HG03039 (cell line): ENCODE results near the gene PANK4.

ENCODE experiments used
- ATAC-seq: cut with Tn5 transposase; IDR thresholded peaks from one replicate; pipeline ENCODE4 v1.9.1; 2021; ENCODE audit warnings: mild to moderate bottlenecking, moderate library complexity; ENCODE audit not compliant: unreplicated experiment

Gene PANK4

DNA sequence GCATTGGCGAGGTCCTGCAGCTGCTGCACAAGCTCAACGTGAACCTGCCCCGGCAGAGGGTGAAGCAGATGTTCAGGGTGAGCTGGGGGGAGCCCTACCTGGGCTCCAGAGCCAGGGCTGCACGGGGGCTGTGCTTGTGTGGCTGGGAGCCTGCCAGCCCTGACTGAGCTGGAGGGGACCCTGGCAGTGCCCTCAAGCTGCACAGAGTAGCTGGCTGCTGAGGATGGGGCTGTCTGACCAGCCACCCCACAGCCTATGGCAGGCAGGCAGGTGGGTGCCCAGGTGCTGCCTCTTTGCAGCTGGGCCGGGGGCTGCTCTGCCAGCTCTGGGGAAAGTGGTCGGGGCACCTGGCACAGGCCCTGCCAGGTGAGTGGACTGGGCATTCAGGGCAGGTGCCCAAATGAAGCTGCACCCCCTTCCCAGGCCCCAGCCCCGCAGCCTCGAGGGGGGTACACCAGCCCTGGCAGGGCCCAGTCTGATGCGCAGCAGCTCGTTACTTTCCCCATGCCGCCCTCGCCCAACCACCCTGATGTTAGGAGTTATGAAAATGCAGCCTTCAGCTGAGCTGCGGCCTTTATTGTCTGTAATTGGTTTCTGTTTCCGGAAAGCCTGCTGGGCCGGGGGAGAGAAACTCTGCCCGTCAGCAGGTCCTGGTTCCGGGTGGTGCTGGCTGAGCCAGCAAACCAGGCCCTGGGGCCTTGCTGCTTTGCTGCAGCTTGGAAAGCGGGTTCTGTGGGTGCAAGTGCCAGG, 46.0 kb downstream of the PANK4 start:
- ATAC-seq, result no peak

DNA sequence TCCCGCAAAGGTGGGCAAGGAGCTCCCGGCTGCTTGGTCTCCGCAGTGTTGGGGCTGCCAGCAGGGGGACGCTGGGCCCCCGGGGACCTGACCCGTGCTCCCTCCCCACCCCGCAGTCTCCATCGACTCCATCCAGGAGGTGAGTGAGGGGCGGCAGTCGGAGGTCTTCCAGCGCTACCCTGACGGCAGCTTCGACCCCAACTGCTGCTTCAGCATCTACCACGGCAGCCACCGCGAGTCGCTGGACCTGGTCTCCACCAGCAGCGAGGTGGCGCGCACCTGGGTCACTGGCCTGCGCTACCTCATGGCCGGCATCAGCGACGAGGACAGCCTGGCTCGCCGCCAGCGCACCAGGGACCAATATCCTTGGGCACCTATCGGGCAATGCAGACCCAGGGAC, 46.8 kb downstream of the PANK4 start:
- ATAC-seq, result no peak

DNA sequence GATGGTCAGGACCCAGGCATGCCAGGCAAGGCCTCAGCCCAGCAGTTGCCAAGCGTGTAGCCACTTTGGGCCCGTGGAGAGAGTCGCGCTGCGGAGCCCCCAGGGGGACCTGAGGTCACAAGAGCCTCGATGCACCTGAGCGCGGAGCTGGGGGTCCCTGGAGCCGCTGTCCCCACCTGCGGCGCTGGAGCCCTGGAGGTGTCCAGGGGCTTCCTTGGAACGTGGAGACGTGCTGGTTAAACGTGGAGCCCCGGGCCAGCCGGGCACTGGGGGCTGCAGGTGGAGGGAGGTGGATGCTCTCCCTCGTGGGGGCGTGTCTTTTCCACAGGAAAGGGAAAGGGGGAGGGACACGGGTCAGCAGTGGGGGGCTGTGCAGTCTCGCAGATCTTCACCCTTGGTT, 47.2 kb downstream of the PANK4 start:
- ATAC-seq, result no peak

DNA sequence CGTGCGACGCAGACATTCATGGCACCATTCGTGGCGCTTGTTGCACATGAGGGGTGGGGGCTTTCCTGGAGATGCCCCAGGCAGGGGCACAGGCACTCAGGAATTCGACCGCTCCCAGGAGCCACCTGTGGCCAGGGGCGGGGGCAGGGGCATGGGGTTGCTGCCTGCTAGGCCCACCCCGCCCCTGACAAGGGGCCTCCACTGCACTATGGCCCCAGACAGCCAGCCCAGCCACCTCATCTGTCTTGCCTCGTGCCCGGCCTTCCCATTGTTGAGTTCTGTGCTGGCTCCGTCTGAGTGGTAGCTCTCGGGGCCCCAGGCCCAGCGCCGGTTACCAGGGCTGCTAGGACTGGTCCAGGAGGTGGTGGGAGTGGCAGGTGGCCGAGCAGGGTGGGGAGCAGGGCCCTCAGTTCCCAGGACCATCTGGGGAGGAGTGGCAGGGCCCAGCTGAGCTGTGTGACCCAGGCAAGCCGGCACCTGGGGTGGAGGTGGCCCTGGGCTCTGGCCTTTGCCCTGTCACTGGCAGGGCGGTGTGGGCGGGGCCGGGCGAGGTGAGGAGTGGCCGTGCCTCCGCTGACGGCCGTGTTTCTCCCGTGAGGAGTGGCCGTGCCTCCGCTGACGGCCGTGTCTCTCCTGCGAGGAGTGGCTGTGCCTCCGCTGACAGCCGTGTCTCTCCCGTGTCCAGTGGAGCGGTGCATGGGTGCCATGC, 48.5 kb downstream of the PANK4 start:
- no peak for ATAC-seq

DNA sequence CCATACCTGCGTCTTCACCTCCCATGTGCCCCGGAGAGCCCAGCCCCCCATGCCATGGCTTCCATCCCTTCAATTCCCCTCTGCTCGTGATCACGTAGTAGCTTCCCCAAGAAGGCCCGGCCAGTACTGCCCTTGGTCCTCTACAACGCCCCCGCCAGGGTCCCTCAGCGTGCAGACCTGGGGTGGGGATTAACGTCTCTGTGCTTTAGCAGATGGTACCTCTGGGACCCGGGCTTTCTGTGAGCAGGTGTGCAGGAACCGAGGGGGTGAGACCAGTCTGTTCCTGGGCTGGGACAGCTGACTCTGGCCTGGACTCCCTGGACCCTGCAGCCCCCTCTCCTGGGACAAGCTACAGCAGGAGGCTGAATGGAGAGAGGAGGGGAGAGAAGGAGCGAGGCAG, 49.1 kb downstream of the PANK4 start:
- ATAC-seq, result no peak

DNA sequence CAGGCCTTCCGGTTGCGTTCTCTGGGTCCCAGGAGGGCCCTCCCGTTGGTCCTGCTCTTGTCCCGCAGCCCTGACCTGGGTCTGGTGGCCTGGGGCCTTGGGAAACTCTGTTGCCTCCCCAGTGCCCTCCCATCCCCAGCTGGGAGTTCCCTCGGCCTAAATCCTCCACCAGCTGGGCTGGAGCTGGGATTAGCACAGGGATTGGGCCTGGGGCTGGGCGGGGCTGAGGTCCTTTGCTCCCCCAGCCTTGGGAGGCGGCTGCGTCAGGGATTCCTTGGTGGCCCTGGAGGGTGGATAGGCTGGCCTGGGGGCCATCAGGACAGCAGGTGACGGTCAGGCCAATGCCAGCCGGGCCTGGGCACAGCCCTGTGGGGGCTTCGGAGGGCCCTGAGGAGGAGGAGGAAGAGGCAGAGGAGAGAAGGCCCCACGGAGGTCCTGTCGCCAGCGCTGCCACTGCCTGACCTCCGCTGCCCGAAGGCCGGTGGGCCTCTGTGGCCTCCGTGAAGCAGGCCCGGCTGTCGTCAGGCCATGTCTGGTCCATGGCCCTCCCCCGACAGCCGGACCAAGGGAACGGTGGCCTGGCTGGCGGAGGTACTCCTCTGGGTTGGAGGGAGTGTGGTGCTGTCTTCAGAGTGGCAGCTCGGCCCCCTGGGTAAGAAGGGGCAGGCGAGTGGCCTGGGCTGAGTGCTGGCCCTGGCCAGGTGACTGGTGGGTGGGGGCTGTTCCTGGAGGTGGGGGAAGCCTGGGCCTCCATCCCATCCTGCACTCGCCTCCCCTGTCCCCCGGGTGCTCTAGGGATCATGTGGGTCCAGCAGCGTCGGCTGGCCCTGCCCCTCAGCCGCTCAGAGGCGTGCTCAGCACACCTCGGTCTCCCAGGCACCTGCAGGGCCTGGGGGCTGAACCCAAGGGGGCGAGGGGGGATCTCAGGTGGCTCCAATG, 50.1 kb downstream of the PANK4 start, which contains the start of gene PLCH2:
Gene PLCH2, plus strand, starts transcription at position 229 of the 939 bp plus-strand sequence. Its CDS starts 300 bp downstream, at position 529.
- no peak for ATAC-seq

DNA sequence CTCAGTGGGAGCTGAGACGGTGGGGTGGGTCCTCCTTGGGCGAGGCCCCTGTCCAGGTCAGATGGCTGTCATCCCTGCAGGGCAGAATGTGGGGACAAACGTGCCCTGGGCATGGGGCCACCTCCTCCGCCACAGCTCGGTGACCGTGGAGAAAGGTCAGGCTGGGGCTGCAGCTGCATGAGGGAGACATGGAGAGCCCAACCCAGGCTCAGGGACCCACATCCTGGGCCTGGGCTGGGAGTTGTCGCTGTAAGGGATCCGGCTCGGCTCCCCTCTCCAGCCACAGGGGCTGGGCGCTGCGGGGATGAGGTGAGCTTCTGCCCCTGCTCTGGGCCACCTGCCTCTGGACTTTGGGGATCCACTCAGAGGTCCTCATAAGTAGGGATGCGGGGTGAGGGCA, 50.8 kb downstream of the PANK4 start:
- no peak for ATAC-seq

DNA sequence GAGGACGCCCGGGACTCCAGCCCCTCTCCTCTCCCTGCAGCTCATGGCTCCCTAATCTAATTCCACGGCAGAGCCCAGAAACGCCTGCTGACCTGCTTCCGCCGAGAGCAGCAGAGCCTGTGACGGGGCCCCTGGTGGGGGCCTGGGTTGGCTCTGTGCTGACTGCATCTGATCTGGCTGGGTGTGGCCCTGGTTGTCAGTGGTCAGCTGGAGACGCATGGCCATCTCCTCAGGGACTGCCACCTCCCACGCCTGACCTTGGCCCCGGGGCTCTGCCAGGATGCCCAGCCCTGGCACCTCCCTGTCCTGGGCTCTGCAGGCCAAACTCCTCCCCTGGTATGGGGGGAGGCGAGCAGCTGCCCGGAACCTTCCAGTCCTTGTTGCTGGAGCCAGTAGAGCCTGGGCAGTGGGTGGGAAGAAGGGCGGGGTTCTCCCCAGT, 51.4 kb downstream of the PANK4 start:
- no peak for ATAC-seq

DNA sequence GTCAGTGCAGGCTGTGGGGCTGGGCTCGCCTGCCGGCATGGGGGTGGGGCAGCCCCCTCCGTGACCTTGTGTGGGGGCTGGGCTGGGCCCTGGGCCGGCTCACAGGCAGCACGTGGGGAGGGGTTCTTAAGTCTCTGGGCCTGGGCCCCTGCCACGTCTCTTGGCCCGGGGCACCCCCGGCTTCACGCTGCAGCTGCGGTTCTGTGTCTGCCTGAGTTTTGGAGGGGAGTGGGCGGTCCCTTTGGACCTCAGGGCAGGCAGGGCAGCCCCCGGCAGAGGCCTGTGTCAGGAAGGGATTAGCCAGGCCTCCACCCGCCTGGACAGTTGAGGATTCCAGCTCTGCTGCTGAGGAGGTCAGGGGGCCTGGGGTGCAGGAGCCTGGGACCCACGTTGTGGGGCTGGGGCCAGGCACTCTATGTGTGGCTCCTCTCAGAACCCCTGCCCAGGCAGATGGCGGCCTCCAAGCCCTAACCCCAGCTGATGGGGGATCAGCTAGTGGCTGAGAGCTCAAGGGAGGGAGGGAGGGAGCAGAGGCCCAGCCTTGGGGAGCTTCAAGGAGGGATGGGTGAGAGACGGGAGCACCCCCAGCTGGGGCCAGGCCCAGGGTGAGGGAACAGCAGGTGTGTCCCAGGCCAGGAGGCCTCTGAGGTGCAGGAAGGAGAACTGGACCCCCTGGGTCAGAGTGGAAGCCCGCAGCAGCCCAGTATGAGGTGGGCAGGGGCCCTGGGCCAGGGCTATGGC, 52.1 kb downstream of the PANK4 start:
- ATAC-seq, result no peak

DNA sequence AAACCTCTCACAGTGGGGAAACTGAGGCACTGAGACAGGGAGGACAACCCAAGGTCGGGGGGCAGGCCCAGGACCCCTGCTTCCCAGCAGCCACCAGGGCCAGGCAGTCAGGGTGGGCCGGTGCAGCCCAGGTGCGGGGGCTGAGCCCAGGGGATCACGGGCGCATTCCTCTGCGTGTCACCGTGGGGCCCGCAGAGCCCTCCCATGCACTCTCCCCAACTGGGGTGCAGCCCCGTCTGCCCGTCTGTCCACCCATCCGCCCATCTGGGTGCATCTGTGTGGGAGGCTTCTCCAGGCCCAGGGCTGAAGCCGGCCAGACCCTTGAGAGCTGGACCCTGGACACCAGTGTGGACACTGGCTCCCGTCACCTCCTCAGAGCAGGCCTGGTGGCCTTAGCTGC, 53.2 kb downstream of the PANK4 start:
- no peak for ATAC-seq

DNA sequence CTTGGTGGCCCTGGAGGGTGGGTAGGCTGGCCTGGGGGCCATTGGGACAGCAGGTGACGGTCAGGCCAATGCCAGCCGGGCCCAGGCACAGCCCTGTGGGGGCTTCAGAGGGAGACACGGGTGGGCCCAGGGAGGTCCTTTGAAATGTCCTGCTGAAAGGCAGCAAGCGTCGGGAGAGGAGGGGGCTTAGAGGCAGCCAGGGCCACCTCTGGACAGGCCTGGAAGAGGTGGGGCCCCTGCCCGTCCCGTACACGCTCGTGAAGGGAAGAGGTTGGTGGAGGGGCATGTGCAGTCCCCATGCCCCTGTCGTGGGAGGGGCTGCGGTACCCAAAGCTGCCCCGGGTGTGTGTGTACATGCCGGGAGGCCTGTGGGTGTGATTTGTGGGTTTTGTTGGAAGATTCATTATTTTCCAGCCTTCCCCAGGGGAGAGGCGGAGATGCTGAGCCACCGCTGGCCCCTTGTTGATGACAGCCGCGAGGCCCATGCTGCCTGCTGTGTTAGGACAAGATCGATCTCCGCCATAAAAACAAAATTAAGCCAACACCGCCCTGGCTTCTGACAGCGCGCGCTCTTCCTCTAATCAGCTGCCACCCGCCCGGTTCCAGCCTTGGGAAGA, 53.7 kb downstream of the PANK4 start:
- ATAC-seq, result no peak

DNA sequence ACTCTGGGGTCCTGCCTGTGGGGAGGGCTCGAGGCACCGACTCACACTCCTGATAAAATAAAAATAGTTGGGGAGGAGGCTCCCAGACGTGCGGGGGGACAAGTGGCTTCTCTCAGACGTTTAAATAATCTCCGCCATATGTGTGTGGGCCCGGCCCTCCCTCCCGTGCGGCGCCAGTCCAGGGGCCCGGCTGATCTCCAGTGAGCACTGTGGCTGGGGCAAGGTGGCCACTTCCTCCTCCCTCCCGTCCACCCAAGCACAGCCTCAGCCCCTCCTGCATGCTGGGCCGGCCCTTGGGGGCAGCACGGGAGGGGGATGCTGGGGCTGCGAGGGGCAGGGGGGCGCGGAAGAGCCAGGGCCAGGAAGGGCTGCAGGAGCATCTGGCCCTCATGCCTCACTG, 54.3 kb downstream of the PANK4 start:
- no peak for ATAC-seq

DNA sequence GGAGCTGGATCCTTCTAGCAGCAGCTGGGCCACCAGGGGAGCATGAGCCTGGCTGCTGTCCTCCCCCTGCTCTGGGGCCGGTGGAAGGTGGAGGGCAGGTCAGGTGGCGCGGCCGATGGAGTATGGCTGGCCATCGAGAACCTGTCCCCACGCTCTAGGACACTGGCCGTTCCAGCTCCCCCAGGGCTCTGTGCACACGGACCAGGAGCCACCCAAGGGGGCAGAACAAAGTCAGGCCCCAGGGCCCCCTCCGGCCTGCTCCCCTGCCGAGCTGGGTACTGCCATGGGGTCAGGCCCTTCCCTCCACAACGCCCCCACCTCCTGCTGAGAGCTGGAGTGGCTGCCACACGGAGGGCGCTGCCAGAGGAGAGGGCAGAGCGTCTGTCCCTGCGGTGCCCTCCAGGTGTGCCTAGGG, 54.8 kb downstream of the PANK4 start:
- no peak for ATAC-seq

DNA sequence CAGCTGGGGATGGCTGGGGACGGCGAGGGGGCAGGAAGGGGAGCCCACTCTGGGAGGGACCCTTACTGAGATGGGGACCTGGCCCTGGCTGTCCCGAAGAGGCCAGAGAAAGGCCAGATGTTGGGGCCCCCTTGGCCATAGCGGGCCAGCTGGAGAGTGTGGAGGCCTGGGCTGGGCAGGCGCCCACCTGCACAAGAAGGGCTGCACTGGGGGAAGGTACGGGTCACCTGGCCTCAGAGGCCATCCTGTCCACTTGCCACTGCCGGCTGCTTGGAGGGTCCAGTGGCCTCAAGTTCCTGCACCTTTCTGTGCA, 55.3 kb downstream of the PANK4 start:
- no peak for ATAC-seq

DNA sequence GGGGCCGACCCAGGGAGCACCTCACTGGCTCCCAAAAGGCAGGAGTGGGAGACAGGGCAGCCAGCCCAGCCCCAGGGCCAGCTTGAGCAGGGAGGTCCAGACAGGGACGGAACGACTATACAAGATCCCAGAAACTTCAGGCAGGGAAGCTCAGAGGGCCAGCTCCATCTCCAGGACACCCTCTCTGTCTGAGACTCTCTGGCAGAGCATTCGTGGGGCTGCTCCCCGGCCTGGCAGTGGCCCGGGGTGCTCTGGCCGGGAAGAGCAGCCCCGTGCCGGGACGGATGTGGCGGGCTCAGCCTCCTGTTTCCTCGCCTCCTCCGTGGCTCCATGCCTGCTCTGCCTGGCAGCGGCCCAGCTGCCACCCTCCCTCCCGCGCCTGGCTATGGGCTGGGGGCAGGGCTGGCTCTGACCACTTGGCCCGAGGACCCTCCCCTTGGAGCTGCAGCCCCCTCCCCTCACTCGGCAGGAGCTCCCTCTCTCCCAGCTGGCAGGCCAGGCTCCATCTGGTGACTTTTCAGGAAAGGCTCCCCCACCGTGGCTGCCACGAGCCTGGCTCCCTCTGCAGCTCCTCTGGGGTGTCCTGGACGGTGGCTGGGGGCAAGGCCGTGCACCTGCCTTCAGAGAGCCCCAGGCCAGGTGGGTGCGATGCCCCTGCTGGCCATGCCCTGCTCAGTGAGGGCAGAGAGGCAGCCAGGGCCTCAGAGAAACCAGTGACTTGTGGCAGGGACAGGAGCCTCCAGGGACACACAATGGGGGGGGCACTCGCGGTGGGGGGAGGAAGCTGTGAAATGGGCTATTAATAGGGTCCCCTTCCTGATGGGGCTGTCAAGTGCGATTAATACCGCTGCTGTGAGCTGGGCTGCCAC, 55.9 kb downstream of the PANK4 start:
- no peak for ATAC-seq

DNA sequence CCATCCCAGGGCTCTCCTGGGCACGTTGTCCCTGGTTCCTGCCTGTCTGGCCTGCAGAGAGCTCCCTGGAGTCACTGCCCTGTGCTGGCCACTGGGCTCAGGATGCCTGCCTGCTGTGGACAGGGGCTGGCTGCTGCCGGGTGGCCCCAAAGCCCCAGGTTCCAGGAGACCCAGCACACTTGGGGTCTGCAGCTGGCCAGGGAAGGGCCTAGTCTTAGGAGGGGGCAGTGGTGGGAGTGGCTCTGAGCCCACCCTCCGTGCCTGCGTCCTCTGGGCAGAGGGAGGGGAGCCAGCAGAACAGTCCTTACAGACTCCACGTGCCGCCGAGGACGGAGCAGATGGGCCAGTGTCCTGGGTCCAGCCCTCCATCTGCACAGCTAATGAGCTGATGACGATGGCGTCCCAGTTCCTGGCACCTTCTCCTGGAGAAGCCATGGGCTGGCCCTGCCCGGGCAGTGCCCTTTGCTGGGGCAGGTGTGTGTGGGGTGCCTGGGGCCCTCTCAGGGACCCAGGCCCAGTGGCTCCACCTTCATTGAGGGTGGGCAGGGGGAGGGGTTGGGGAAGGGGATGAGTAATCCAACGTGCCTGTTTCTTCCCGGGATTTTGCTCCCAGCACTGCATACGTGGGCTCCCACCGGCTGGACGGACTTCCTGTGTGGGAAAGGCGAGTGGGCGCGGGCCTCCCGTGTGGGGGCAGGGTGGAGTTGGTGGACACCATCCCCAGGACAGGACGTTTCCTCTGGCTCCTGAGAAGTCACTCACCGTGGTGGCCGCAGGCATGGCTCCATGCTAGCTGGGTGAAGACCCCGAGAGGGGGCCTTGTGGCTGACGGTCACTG, 57.1 kb downstream of the PANK4 start:
- ATAC-seq, result no peak

DNA sequence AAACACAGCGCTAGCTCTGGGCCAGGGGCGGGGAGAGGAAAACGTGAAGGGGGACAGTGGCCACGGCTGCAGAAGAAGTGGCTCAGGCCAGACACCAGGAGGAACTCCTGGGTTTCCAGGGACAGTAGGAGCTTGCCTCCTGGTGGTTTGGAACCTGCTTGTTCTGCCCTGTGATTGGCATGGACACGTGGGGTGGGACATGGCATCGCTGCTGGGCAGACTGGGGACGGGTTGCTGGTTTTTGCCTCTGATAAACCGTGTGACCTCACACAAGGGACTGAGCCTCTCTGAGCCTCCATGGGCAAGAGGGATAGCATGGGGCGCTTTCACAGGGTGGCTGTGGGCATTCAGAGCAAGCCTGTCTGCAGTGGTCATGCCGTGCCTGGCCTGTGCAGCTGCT, 57.9 kb downstream of the PANK4 start:
- ATAC-seq, result no peak

DNA sequence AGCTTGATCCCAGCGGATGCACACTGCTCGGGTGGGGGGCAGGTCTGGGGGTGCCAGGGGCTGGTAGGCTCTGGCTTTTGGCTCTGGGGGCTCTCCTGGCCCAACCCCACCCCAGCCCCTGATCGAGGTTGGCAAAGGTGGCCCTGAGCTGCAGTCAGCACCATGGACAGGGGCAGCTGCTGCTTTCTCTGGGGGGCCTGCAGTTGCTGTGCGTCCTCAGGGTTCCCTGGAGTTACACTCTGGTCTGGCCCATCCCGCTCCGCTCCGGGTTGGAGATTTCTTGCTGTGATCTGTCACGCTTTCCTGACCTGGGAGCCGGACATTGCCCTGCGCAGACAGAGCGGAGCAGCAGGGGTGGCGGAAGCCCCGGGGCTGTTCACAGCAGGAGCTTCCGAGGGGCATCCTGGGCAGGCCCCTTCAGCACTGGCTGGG, 58.3 kb downstream of the PANK4 start:
- no peak for ATAC-seq
